MM.1S (cell line): Measurements from ENCODE around the gene NUP62.
"Not testable (repeated sequence)": the region's sequence is repeated elsewhere in the genome, so short reads cannot be mapped to it uniquely, and the experiment has no call there.

Source experiments
- DNase-seq: peaks from one replicate; pipeline ENCODE4 v3.0.0-alpha.2; 2015
- H2AFZ ChIP-seq: fragments of 300-600 bp; sonication (generic); 2 replicates; pipeline ENCODE4 v1.6.0; 2016; ENCODE audit warnings: antibody characterized with exemption, low read length
- H3F3A ChIP-seq: fragments of 300-600 bp; sonication (generic); 2 replicates; pipeline ENCODE4 v1.6.1; 2016; ENCODE audit warnings: mild to moderate bottlenecking, antibody characterized with exemption, low read length, moderate library complexity, mixed read lengths; ENCODE audit not compliant: insufficient read depth
- H3K27ac ChIP-seq: fragments of 300-600 bp; sonication (generic); 2 replicates; pipeline ENCODE4 v1.5.1; 2016; ENCODE audit warnings: mild to moderate bottlenecking, low read length
- H3K27me3 ChIP-seq: fragments of 300-600 bp; sonication (generic); replicated peaks from 2 replicates; pipeline ENCODE4 v1.6.0; 2016; ENCODE audit warnings: low read length; ENCODE audit not compliant: insufficient read depth
- H3K36me3 ChIP-seq: fragments of 300-600 bp; sonication (generic); replicated peaks from 2 replicates; pipeline ENCODE4 v1.6.1; 2016; ENCODE audit warnings: mild to moderate bottlenecking, low read length, mixed read lengths; ENCODE audit not compliant: insufficient read depth
- H3K4me1 ChIP-seq: fragments of 300-600 bp; sonication (generic); 2 replicates; pipeline ENCODE4 v1.6.1; 2016; ENCODE audit warnings: low read length, mixed read lengths
- H3K4me2 ChIP-seq: fragments of 300-600 bp; sonication (generic); 2 replicates; pipeline ENCODE4 v1.6.0; 2016; ENCODE audit warnings: low read depth, low read length
- H3K4me3 ChIP-seq: fragments of 300-600 bp; sonication (generic); 2 replicates; pipeline ENCODE4 v1.5.1; 2016; ENCODE audit warnings: low read length, mixed read lengths
- H3K79me2 ChIP-seq: fragments of 300-600 bp; sonication (generic); 2 replicates; pipeline ENCODE4 v1.6.1; 2016; ENCODE audit warnings: mixed run types, low read length, mixed read lengths
- H3K9ac ChIP-seq: fragments of 300-600 bp; sonication (generic); 2 replicates; pipeline ENCODE4 v1.6.1; 2016; ENCODE audit warnings: low read length, mixed read lengths
- H3K9me2 ChIP-seq: fragments of 300-600 bp; sonication (generic); replicated peaks from 2 replicates; pipeline ENCODE4 v1.6.1; 2016; ENCODE audit warnings: mild to moderate bottlenecking, low read length, mixed read lengths; ENCODE audit not compliant: insufficient read depth
- H3K9me3 ChIP-seq: fragments of 300-600 bp; sonication (generic); replicated peaks from 2 replicates; pipeline ENCODE4 v1.6.1; 2016; ENCODE audit warnings: mild to moderate bottlenecking, low read length, mixed read lengths; ENCODE audit not compliant: insufficient read depth
- H4K20me1 ChIP-seq: fragments of 300-600 bp; sonication (generic); 2 replicates; pipeline ENCODE4 v1.6.1; 2016; ENCODE audit warnings: mild to moderate bottlenecking, low read length, moderate library complexity, mixed read lengths; ENCODE audit not compliant: insufficient read depth
- CTCF ChIP-seq: fragments of 300-600 bp; sonication (generic); IDR thresholded peaks from 2 replicates; pipeline ENCODE4 v1.5.1; 2016; ENCODE audit warnings: antibody characterized with exemption, low read length, mixed read lengths
- EZH2 ChIP-seq: fragments of 300-600 bp; sonication (generic); optimal IDR thresholded peaks from 2 replicates; pipeline ENCODE3; 2017; ENCODE audit warnings: low read depth, mild to moderate bottlenecking, antibody characterized with exemption, low read length, mixed read lengths
- EZH2phosphoT487 ChIP-seq: fragments of 300-600 bp; sonication (generic); IDR thresholded peaks from 2 replicates; pipeline ENCODE4 v1.6.1; 2018; ENCODE audit warnings: antibody characterized with exemption, low read length

The NUP62 gene

GRCh38 chr19:49959892-49960291 is 30.6 kb upstream of the NUP62 start:
- not testable (repeated sequence) for H3K36me3 ChIP-seq, H3K4me3 ChIP-seq, H3K27ac ChIP-seq, H3K9ac ChIP-seq, H4K20me1 ChIP-seq, H3K4me2 ChIP-seq, H3K79me2 ChIP-seq, H2AFZ ChIP-seq, H3K4me1 ChIP-seq, H3K9me2 ChIP-seq, H3K27me3 ChIP-seq, DNase-seq, H3F3A ChIP-seq, H3K9me3 ChIP-seq

- not testable (repeated sequence) for H4K20me1 ChIP-seq, H3K4me1 ChIP-seq, H3K27ac ChIP-seq, H3K9ac ChIP-seq, H3K79me2 ChIP-seq, H3K36me3 ChIP-seq, H3K9me2 ChIP-seq, H3F3A ChIP-seq, H2AFZ ChIP-seq, H3K27me3 ChIP-seq, H3K4me2 ChIP-seq, H3K9me3 ChIP-seq, H3K4me3 ChIP-seq, DNase-seq
Observed at GRCh38 chr19:49958596-49958995, 29.3 kb upstream of the NUP62 start.

GRCh38 chr19:49958144-49958543 is 28.8 kb upstream of the NUP62 start:
- not testable (repeated sequence) for H3K27me3 ChIP-seq, H3F3A ChIP-seq, H3K27ac ChIP-seq, H3K9ac ChIP-seq, H3K36me3 ChIP-seq, H3K9me2 ChIP-seq, H3K4me1 ChIP-seq, H4K20me1 ChIP-seq, H3K4me3 ChIP-seq, H3K4me2 ChIP-seq, H3K9me3 ChIP-seq, DNase-seq, H3K79me2 ChIP-seq, H2AFZ ChIP-seq

GRCh38 chr19:49957262-49957915 is 28.1 kb upstream of the NUP62 start:
- H3K79me2 ChIP-seq = no peaks in the 10 kb centered on the region
- H3K4me2 ChIP-seq = no peak overlapping the region
- H2AFZ ChIP-seq = no peak overlapping the region
- H3K36me3 ChIP-seq = no peaks in the 10 kb centered on the region
- no peak overlapping the region for H3K27ac ChIP-seq
- H3K4me3 ChIP-seq = no peak overlapping the region
- no peaks in the 10 kb centered on the region for H3K27me3 ChIP-seq
- no peaks in the 10 kb centered on the region for H4K20me1 ChIP-seq
- no peak for DNase-seq
- no peaks in the 10 kb centered on the region for H3K9me3 ChIP-seq
- H3K9me2 ChIP-seq = no peaks in the 10 kb centered on the region
- no peak overlapping the region for H3K9ac ChIP-seq
- no peak for TF ChIP-seq CTCF
- no peak for TF ChIP-seq EZH2phosphoT487
- TF ChIP-seq EZH2 = no peak
- 0 out of 2 replicates have a peak, but pooled peaks cover 4% of the 10 kb centered on the region for H3K4me1 ChIP-seq
- H3F3A ChIP-seq = no peaks in the 10 kb centered on the region

- Histone ChIP-seq H4K20me1 (no peaks in the 10 kb centered on the region), H3K27me3 (no peaks in the 10 kb centered on the region), H3K36me3 (no peaks in the 10 kb centered on the region), H3K4me1 (0 out of 2 replicates have a peak, but pooled peaks cover 6% of the 10 kb centered on the region), H3F3A (no peaks in the 10 kb centered on the region), H2AFZ (no peak overlapping the region), H3K79me2 (no peaks in the 10 kb centered on the region), H3K9me2 (no peaks in the 10 kb centered on the region), H3K4me3 (no peak overlapping the region), H3K27ac (no peak overlapping the region), H3K9me3 (no peaks in the 10 kb centered on the region), H3K4me2 (no peak overlapping the region), H3K9ac (no peak overlapping the region)
- TF ChIP-seq EZH2phosphoT487 (no peak), CTCF (no peak), EZH2 (no peak)
- no peak for DNase-seq
Observed at GRCh38 chr19:49956115-49956495, 26.8 kb upstream of the NUP62 start.
